Anterior cingulate cortex (tissue), 58 donors: Measurements from ENCODE around the gene TBXA2R.
"Not testable (repeated sequence)": the region's sequence is repeated elsewhere in the genome, so short reads cannot be mapped to it uniquely, and the experiment has no call there.

Experiments used
- DNase-seq, 58 donors: peaks; one replicate each; lab custom pipeline; 2025; lab: John Stamatoyannopoulos, UW

TBXA2R gene

GRCh38 chr19:3641515-3642269 is 35.0 kb upstream of the TBXA2R start:
- no peak for DNase-seq

- no peak for DNase-seq
These were observed 32.8 kb upstream of the TBXA2R start for GRCh38 chr19:3639479-3639878.

- DNase-seq, result no peak
These were observed 31.8 kb upstream of the TBXA2R start for GRCh38 chr19:3638208-3639193.

GRCh38 chr19:3637621-3638020 is 30.9 kb upstream of the TBXA2R start:
- DNase-seq, result no peak

- no peak for DNase-seq
These were observed 30.3 kb upstream of the TBXA2R start for GRCh38 chr19:3636962-3637361.

- no peak for DNase-seq
These were observed 29.8 kb upstream of the TBXA2R start for GRCh38 chr19:3636506-3636905.

GRCh38 chr19:3634496-3635045 is 27.9 kb upstream of the TBXA2R start:
- no peak for DNase-seq

GRCh38 chr19:3633559-3633988 is 26.9 kb upstream of the TBXA2R start:
- no peak for DNase-seq

- DNase-seq, result peak in 47 of 58 donors; percentile 7 to 78 (median 36)
These were observed 26.3 kb upstream of the TBXA2R start for GRCh38 chr19:3632739-3633558.

- DNase-seq, result no peak
These were observed 25.4 kb upstream of the TBXA2R start for GRCh38 chr19:3632098-3632497.

- DNase-seq, result no peak
These were observed 24.6 kb upstream of the TBXA2R start for GRCh38 chr19:3631053-3631861.

GRCh38 chr19:3628766-3629165 is 22.1 kb upstream of the TBXA2R start:
- DNase-seq, result not testable (repeated sequence)

- no peak for DNase-seq
These were observed 20.7 kb upstream of the TBXA2R start for GRCh38 chr19:3627351-3627723.

GRCh38 chr19:3626473-3627350 is 20.0 kb upstream of the TBXA2R start, which contains the start of gene CACTIN:
Gene CACTIN (minus strand): TSS chr19:3626790. CDS start chr19:3626762, 28 bp downstream.
- DNase-seq, result peak; percentile 76 to 99 (median 97)

GRCh38 chr19:3625996-3626472 is 19.4 kb upstream of the TBXA2R start:
- DNase-seq, result no peak

- DNase-seq, result no peak
These were observed 17.0 kb upstream of the TBXA2R start for GRCh38 chr19:3623716-3624115.

- no peak for DNase-seq
These were observed 15.5 kb upstream of the TBXA2R start for GRCh38 chr19:3622224-3622623.

- no peak for DNase-seq
These were observed 15.0 kb upstream of the TBXA2R start for GRCh38 chr19:3621689-3622088.
